ENCODE data around the gene PLEKHH1. TPM values are rescaled to one million over a fixed set of nuclear protein-coding genes. Genes with fewer than 3 reads are reported as not detected.

The PLEKHH1 gene
- total RNA-seq, 4 donors from 2014 or later, result 71.1 to 123 (median 79.7) TPM

DNA sequence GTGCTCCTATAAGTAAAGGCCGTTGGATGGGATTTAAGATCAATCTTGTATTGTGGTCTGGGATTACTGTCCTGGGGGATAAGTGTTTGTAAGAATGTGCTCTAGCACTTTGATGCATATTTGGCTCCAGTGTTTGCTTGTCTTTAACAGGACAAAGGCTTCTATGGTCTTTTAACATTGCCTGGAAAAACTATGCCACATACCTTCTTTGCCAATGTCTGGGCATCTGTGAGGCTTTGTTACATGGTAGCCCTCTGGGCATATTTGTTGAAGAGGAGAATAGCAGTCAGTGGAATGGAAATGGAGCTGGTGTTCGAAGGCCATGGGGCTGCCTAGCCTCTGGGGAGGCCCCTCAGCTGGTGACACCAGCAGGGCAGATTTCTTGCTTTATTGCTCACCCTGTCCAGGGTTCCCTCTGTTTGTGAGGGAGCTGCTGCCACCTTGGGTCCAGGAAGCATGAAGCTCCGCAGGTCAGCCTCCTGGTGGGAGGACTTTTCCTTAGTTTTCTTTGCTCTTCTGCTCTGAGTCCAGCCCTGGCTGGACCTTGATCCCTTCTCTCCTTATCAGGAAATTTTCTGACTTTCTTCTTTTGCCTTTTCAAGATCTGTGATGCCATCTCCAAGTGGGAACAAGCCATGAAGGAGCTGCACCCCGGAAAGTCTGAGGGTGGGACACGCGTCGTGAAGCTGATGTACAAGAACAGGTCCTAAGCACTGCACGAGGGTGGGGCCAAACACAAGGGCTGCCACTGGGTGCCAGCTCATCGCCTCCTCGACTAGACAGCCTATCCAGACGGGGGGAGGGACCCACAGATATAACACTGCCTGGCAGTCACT is 47.5 kb downstream of the PLEKHH1 start:
- peaks cover 0 to 11% (median 0%) of the 10 kb centered on the region in 4 donors for H3K36me3 ChIP-seq
- in situ Hi-C loops (cut with MboI; ENCODE audit: low pct_ligation_motif_present in 1 of 4, low pct_unique_long_range_greater_than_20kb in 1 of 4, low sequenced_read_pairs in 3 of 4), result loop anchor here in 2 of 4 donors (10.0 kb wide), 1 partner anchor 124 kb away; the partner anchor contains the start of gene RDH12 (in 2 of the 2)

DNA sequence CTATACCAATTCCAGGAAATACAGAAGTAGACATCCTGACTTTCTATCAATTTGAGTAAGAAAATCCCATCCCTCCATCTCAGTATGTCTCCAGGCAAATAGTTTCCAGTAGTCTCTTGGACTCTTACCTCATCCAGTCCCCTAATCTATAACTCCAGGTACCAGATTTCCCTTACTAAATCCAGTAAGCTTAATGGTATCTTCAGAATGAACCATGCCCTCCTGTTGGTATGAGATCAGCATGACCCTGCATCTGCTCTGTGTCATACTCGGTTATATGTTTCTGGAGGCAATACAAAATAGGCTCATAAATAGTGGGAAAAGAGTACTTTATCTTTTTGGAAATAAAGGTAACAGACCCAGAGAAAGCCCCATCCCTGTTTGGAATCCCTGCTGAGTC is 48.6 kb downstream of the PLEKHH1 start:
- in situ Hi-C loops (cut with MboI; ENCODE audit: low pct_ligation_motif_present in 1 of 4, low pct_unique_long_range_greater_than_20kb in 1 of 4, low sequenced_read_pairs in 3 of 4) (loop anchor here in 2 of 4 donors (10.0 kb wide), 1 partner anchor 123 kb away; the partner anchor contains the start of gene RDH12 (in 2 of the 2)), intact Hi-C loops (cut with DNase I; ENCODE audit: low total_unique reads) (no loop called here)
- DNase-seq, result no peak
- Histone ChIP-seq H3K4me3 (no peak overlapping the region), H3K9me3 (no peaks in the 10 kb centered on the region), H3K4me1 (no peaks in the 10 kb centered on the region), H3K36me3 (peaks cover 0 to 14% (median 0%) of the 10 kb centered on the region in 4 donors), H3K27me3 (no peaks in the 10 kb centered on the region), H3K27ac (no peak overlapping the region)
- WGBS, 2 donors (ENCODE audit: low coverage in 1 of 2), result 83 to 100% methylated on average over 1 of the region's 1 CpG
- TF ChIP-seq POLR2AphosphoS5 (IDR thresholded peaks at IDR 0.05), result no peak
- TF ChIP-seq EP300 (IDR thresholded peaks at IDR 0.05; ENCODE audit: low read depth), result no peak
- no peak for TF ChIP-seq POLR2A (IDR thresholded peaks at IDR 0.05)
- TF ChIP-seq, protein P1, sequence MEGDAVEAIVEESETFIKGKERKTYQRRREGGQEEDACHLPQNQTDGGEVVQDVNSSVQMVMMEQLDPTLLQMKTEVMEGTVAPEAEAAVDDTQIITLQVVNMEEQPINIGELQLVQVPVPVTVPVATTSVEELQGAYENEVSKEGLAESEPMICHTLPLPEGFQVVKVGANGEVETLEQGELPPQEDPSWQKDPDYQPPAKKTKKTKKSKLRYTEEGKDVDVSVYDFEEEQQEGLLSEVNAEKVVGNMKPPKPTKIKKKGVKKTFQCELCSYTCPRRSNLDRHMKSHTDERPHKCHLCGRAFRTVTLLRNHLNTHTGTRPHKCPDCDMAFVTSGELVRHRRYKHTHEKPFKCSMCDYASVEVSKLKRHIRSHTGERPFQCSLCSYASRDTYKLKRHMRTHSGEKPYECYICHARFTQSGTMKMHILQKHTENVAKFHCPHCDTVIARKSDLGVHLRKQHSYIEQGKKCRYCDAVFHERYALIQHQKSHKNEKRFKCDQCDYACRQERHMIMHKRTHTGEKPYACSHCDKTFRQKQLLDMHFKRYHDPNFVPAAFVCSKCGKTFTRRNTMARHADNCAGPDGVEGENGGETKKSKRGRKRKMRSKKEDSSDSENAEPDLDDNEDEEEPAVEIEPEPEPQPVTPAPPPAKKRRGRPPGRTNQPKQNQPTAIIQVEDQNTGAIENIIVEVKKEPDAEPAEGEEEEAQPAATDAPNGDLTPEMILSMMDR (IDR thresholded peaks at IDR 0.05), result no peak

More for the DNA sequence above, 47.5 kb downstream of the PLEKHH1 start:
- no peak overlapping the region for H3K27ac ChIP-seq
- no peaks in the 10 kb centered on the region for H3K9me3 ChIP-seq
- H3K27me3 ChIP-seq, result no peaks in the 10 kb centered on the region
- no peaks in the 10 kb centered on the region for H3K4me1 ChIP-seq
- no peak overlapping the region for H3K4me3 ChIP-seq
- intact Hi-C loops (cut with DNase I; ENCODE audit: low total_unique reads), result no loop called here
- 85 to 100% methylated on average over 3 to 9 of the region's 11 CpGs for WGBS, 2 donors (ENCODE audit: low coverage in 1 of 2)
- no peak for DNase-seq
- TF ChIP-seq POLR2A (IDR thresholded peaks at IDR 0.05) (no peak), POLR2AphosphoS5 (IDR thresholded peaks at IDR 0.05) (no peak), EP300 (IDR thresholded peaks at IDR 0.05; ENCODE audit: low read depth) (no peak)
- TF ChIP-seq, protein P1 (IDR thresholded peaks at IDR 0.05), result no peak

DNA sequence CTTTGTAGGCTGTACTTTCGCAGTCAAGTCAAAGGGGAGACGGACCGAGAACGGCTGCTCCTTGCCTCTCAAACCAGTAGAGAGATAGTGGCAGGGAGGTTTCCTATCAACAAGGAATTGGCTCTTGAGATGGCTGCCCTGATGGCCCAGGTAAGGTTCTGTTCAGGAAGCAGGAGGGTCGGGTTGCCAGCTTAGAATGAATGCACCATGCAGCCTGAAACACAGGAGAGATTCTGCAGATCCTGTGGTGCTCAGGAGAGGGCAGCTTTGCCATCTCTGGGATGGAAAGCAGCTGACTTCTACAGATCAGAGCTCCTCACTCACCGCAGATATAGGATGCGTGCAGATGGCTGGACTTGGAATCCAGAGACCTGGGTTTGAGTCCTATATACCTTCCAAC is 49.0 kb downstream of the PLEKHH1 start:
- no peak for DNase-seq
- Histone ChIP-seq H3K4me3 (no peak overlapping the region), H3K36me3 (peaks cover 0 to 15% (median 0%) of the 10 kb centered on the region in 4 donors), H3K27ac (no peak overlapping the region), H3K9me3 (no peaks in the 10 kb centered on the region), H3K27me3 (no peaks in the 10 kb centered on the region), H3K4me1 (no peaks in the 10 kb centered on the region)
- WGBS, 2 donors (ENCODE audit: low coverage in 1 of 2), result 89% methylated on average over 7 of the region's 7 CpGs; no CpG with 5 or more reads in 1 of the 2 donors
- intact Hi-C loops (cut with DNase I; ENCODE audit: low total_unique reads) (no loop called here), in situ Hi-C loops (cut with MboI; ENCODE audit: low pct_ligation_motif_present in 1 of 4, low pct_unique_long_range_greater_than_20kb in 1 of 4, low sequenced_read_pairs in 3 of 4) (loop anchor here in 2 of 4 donors (10.0 kb wide), 1 partner anchor 123 kb away; the partner anchor contains the start of gene RDH12 (in 2 of the 2))
- TF ChIP-seq, protein P1 (IDR thresholded peaks at IDR 0.05), result no peak
- TF ChIP-seq EP300 (IDR thresholded peaks at IDR 0.05; ENCODE audit: low read depth) (no peak), POLR2AphosphoS5 (IDR thresholded peaks at IDR 0.05) (no peak), POLR2A (IDR thresholded peaks at IDR 0.05) (no peak)

Data from transverse colon (tissue), 4 donors.